HUDEP-2 (cell line): ENCODE measurements around the gene SETD4.
"Not testable (repeated sequence)": the region's sequence is repeated elsewhere in the genome, so short reads cannot be mapped to it uniquely, and the experiment has no call there.

ENCODE experiments used
- DNase-seq, 76 experiments: peaks; one replicate each; lab custom pipeline; 2025; ENCODE audit not compliant: unreplicated experiment in 76 of 76; lab: John Stamatoyannopoulos, UW

Gene SETD4

DNA sequence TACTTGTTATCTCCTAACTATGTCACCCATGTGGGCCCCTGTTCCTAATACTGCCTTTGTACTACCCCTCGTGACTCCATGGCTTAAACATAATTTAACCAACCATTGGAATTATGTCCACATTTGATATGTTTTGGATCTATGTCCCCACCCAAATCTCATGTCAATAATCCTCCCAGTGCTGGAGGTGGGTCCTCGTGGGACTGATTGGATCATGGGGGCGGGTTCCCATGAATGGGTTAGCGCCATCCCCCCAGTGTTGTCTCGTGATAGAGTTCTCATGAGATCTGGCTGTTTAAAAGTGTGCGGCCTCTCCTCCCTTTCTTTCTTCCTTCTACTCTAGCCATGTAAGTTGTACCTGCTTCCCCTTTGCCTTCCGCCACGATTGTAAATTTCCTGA lies 19.3 kb upstream of the SETD4 start:
- no peak for DNase-seq

DNA sequence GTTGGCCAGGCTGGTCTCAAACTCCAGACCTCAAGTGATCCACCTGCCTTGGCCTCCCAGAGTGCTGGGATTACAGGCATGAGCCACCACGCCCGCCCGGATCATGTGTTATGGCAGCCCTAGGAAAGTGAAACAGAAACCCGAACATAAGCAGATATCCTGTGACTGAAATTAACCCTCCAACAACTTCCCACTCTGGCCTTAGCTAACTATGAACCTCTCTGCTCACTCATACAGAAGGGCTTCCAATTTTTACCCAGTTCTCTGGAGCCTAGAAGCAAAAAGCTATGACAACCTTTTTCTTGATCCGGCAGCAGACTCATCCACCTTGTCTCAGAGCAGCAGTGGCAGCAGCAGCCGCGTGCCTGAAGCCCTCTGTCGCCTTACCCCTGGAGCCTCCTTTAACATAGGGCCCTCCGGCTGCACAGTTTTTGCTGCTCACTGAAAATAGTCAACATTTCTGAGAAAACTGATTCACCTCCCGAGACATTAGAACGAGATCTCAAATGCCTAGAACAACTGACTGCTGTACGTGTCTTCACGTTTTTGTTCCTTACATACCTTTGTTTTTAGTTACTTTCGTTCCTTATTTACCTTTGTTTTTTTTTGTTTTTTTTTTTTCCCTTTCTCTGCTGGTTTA lies 18.8 kb upstream of the SETD4 start:
- no peak for DNase-seq

DNA sequence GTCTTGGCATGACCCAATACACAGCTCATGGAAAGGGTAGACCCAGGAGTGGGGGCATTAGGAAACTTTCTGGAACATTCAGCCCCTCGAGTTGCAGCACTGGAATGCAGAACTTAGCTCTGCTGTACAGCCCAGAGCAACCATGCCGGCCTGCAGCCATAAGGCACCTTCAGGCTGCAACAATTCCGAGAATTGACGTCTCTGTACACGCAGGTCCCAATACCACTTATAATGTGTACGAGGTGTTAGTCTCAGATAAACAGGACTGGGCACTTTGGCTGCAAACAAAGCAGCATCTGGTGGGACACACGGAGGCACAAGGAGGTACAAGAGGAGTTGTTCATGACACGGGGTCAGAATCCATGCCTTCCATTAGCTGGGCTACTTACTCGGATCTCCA lies 17.4 kb upstream of the SETD4 start:
- no peak for DNase-seq

DNA sequence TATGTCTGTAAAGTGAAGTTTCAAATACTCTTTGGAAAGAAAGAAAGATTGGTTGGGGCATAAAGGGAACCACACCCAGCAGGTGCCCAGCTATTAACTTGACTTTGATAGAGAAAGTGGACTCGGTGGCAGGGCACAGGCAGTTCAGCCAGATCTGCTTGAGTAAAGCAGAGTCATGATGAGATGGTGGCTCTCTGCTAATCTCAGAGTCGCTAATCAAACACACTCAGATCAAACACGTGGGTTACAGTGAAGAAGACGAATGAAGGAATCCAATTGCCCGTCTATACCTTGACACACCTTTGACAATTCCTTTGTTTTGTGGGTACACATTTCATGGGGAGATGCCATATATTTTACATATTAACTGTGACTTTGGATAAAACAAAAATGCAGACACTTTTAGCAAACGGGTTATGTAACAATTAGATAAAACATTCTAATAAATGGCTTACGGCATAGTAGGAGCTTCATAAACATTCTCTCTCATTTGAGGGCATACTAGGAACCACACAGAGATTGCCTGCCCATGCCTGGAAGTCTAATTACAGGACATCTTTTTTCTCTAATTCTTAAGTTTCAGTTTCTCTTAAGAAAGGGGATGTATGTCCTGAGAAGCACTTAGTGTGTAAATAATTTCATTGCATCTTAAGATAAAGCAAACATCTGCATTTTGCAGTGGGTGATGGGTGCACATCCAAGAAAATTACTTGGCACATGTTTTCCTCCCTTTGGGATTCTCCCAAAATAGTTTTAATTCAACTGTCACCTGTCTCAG lies 16.7 kb upstream of the SETD4 start:
- no peak for DNase-seq

DNA sequence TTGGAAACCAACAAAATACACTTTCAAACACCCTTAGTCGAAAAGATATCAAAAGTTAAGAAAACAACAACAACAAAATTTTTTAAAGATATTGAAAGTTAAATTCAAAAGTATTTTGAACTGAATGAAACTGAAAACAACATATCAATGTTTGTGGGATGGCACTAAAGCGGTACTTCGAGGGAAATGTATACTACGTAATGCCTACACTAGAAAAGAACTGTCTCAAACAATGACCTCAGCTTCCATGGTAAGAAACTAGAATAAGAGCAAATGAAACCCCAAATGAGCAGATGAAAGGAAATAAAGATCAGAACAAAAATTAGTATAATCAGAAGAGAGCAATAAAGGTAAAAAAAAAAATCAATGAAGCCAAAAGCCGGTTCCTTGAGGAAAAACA lies 15.6 kb upstream of the SETD4 start:
- no peak for DNase-seq

DNA sequence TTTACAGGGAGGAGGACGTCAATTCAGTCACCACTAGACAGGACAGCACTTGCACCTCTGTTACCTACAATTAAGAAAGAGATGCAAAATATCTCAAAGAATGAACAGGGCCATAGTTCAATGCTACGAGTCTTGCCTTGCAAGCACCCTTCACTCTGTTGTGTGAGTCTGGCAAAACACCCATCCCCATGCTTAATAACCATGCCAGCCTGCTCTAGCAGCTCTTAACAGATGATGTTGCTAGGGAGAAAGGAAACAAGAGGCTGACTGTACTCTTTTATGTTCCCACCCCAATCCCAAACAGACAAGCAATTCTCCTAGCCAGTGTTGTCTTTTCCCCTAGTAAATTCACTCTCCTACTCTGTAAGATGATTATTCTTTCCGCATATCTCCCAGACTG lies 14.8 kb upstream of the SETD4 start:
- no peak for DNase-seq

DNA sequence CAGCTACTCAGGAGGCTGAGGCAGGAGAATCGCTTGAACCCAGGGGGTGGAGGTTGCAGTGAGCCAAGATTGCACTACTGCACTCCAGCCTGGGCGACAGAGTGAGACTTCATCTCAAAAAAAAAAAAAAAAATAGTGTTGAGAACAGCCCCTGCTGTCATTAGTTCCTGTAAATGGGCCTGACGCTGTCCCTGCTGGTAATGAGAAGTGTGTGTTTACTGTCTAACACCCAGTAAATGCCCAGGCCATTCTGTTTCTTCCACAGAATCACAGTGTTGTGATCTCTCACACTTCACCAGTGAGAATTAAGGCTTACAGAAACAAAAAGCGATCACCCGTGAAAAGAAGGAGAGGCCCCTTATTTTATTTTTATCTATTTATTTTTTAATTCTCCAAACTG lies 13.6 kb upstream of the SETD4 start:
- not testable (repeated sequence) for DNase-seq

DNA sequence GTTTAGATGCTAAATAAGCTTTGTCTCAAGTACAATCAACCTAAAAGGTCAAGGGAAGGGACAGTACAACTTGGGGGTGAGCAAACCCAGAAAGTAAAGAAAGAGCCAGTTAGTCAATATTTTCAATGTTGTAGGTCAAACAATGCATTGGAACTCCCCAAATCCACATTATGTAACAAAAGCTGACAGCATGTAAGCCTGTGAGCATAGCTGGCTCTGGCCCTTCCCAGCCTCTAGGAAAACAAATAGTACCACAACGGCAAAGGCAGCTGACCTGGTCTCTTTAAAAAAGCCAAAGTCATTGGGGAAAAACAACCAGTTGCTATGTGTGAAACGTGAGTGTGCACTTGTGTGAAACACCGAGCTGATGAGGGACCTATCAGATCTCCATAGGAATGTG lies 12.9 kb upstream of the SETD4 start:
- no peak for DNase-seq

DNA sequence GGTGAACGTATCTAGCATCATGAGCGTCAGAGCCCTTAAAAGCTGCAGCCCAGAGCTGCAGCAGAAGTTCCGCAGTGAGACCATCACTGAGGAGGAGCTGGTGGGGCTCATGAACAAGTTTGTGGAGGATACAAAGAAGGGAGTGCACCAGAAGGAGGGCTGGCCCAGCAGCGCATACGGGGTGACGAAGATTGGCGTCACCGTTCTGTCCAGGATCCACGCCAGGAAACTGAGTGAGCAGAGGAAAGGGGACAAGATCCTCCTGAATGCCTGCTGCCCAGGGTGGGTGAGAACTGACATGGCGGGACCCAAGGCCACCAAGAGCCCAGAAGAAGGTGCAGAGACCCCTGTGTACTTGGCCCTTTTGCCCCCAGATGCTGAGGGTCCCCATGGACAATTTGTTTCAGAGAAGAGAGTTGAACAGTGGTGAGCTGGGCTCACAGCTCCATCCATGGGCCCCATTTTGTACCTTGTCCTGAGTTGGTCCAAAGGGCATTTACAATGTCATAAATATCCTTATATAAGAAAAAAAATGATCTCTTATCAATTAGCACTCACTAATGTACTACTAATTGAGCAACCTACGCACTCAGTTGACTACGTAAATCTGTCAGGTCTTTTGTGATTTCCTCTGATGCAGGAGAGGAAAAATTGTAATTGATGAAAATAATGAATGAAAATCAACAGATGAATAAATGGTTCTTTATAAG lies 12.3 kb upstream of the SETD4 start:
- DNase-seq: no peak

DNA sequence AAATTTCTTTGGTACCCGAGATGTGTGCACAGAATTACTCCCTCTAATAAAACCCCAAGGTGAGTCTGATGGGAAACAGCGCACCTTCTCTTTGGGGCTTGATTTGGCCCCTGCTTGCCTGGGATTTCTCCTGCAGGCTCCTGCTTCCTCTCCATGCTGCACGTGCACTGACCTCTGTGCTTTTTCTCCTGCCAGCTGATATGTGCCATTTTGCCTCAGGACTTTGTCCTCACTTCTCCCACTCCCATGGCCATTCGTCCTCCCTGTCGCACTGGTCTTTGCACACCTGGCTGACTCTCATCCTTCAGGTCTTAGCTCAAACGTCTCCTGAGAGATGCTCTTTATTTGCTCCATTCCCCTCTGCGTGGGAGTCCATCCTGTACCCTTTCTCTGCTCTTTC lies 10.7 kb upstream of the SETD4 start:
- DNase-seq: no peak

DNA sequence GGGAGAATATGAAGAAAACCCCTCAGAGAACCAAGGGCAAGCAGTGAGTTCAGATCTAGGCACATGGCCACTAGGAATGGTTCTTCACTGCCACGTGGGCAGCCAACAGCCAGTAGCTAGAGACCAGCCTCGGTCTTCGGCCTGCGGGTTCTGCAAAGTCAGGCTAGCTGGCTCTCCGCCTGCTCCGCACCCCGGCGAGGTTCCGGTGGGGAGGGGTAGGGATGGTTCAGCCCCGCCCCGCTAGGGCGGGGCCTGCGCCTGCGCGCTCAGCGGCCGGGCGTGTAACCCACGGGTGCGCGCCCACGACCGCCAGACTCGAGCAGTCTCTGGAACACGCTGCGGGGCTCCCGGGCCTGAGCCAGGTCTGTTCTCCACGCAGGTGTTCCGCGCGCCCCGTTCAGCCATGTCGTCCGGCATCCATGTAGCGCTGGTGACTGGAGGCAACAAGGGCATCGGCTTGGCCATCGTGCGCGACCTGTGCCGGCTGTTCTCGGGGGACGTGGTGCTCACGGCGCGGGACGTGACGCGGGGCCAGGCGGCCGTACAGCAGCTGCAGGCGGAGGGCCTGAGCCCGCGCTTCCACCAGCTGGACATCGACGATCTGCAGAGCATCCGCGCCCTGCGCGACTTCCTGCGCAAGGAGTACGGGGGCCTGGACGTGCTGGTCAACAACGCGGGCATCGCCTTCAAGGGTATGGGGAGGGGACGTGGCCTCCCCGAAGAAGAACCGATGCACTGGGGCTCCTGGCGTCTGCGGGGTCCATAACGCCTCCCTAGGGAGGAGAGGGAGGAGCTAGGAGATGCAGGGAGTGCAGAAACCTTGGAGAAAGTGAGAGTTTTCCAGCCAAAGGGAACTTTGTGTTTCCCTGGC lies 9.6 kb upstream of the SETD4 start, which contains the start of gene CBR1:
CBR1 (plus strand) TSS at position 312 of the 871 bp plus-strand sequence; CDS start at position 404, 92 bp downstream.
- peak; percentile 42 to 99 (median 96) for DNase-seq

DNA sequence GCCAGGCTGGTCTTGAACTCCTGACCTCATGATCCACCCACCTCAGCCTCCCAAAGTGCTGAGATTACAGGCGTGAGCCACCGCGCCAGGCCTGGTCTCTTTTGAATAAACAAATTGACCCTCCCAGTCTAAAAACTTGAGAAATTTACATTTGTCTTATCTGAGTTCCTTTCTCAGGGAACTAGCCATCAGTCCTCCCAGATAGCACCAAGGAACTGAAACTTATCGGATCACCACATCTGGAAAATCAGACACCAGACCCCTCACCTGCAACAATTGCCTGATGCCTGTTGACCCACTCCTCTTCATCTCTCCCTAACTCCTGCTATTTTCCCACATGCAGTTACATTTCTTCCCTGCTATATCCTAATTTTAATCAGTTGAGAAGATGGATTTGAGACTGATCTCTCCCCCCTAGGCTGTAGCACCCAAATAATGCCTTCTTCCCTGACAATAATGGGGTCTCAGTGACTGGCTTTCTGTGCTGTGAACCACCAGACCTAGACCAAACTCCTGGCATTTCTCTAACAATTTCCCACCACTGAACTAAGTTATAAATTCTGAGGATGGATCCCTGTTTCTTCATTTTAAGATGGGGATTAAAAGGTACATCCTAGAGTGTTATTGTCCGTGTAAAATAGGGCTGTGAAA lies 8.5 kb upstream of the SETD4 start:
- DNase-seq: peak in 1 of 76 experiments; percentile 21

DNA sequence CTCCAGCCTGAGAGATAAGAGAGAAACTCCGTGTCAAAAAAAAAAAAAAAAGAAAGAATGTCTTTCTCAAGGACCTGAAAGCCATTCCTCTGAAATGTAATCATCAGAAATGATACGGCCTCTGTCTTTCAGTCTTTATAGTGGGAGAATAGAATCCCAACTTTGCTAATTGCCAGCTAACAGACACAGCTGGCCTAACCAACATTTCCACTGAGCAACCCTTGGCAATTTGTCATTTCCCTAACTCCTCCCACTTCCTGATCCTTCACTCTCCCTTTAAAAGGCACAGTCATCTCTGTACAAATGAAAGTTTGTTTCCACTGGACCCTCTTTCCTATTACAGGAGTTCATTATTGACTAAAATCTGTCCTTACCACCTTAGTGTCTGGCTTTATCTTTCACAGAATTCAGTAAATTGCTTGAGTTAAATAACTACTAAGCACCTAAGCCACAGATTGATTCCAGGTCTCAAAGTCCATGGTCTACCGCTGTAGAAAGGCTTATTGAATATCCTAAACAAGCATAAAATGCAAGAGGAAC lies 5.2 kb upstream of the SETD4 start:
- DNase-seq: peak in 4 of 76 experiments; percentile 8 to 29 (median 21)

DNA sequence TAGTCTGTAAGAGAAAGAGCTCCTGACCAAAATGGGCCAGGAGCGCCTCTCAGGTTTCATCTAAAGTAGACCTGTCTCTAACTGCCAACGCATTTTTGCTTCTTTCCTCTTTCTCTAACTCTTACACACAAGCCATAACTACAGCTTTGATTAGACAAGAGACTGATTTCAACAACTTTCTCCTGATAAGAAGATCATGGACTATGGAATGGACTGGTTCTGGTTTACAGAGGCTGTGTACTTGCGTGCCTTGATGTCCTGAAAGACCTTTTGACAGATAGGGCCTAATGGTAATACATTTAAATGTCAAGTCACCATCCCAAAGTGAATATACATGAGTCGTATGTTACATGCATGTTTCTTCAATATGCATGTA lies 3.7 kb upstream of the SETD4 start:
- no peak for DNase-seq

DNA sequence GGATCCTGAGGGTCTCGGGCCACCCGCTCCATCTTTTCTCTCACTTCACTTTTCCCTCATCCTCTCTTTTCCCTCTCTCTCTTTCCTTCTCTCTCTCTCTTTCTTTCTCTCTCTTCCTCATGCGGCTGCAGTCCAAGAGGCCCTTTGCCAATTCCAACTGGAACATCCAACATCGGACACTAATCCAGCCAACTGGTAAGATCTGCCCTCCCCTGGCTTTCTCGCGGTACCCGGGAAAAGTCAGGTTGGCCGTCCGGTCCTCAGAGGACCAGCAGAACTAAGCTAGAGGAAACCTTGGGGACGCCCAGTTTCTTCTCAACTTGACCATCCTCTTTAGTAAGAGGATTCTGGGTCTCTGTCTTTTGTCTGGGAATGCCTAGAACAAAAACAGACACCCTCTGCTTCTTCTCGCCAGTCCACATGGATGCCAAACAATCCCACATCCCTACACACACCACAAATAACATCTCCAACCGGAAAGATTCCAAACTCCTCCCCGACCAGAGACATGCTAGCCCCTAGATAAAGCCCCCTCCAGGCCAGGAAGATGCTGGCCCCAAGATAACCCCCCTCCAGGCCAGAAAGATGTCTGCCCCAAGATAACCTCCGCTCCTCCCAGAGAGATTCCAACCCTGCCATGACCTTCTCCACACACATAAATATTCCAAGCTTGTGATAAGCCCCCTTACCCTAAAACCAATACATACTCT lies 3.2 kb upstream of the SETD4 start:
- DNase-seq: no peak

DNA sequence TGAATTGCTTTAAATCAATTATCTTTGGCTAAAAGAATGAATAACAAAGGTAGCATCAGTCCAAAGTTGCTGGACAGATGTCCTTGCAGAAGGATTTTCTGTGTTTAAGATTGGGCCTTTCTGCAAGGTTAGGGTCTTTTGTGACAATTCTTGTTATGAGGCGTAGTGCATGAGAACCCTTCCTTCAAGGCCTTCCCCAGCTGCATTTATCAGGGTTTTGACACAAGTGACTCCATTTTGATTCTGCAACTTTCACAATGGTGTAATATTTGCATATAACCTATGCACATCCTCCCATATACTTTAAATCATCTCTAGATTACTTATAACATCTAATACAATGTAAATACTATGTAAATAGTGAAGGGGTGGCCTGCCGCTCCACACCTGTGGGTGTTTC lies 1.1 kb upstream of the SETD4 start:
- no peak for DNase-seq

DNA sequence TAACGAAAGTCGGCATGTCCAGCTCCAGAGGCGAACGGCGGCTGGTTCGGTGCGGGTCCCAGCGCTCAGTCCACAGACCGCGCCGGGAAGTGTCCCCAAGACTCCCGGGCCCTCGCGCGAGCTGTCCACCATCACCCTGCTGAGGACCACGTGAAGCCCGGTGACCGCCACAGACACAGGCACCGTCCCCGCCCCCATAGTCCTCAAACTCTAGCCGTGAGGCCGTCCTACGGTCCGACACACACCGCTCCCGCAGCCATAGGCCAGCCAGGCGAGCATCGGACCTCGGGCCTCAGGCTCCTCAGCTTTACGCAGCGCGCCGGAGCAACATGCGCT lies 535 bp downstream of the SETD4 start:
- peak in 31 of 76 experiments; percentile 17 to 66 (median 51) for DNase-seq

DNA sequence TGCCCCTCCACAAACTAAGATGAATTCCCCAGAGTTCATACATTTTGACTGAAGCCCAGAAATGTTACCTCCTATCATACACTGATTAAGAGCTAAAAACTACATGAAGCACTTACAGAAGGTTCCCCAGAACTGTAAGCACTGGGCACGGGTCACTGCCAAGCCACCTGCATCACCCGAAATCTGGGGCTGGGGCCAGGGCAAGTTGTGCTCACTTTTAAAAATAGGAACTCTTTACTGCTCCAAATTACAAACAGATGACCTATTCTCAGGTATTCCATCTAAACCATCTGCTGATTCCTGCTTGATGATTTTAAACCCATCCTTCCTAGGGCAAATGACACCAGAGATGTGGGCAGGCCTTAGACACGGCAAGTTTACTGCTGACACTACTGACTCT lies 4.8 kb downstream of the SETD4 start:
- DNase-seq: no peak

DNA sequence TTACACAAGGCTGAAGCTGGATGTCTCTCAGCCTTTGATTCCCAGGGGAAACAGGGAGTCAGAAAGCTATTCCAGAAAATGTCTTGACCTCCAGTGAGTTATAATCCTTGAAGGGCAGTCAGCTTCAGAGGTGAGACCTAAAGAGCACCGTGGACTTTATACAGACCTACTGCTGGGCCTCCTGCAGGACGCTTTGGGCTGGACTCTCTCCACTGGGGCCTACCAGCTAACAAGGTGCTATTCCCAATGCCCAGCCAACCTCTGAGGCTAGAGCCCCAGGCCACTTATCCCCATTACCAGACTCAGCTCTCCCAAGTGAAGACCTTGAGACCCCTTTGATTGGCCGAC lies 6.6 kb downstream of the SETD4 start:
- DNase-seq: no peak
